H1 (cell line): ENCODE measurements around the gene SCAP. TPM values are rescaled to one million over a fixed set of nuclear protein-coding genes. Genes with fewer than 3 reads are reported as not detected.

Experiments
- CBX8 ChIP-seq: fragments of 300-800, 300-1000 bp; sonication (generic); IDR thresholded peaks from 2 replicates; pipeline ENCODE4 v1.7.1; 2016; ENCODE audit warnings: low read depth, low read length, borderline replicate concordance
- POLR2AphosphoS5 ChIP-seq: IDR thresholded peaks from 2 replicates; pipeline ENCODE4 v1.6.1; 2011; ENCODE audit warnings: low read depth, low read length
- SIN3A ChIP-seq, 2 experiments: IDR thresholded peaks in 1 of 2; conservative IDR thresholded peaks in 1 of 2; 2 replicates each; pipeline ENCODE4 v1.6.1; 2011 to 2012; ENCODE audit warnings: low read length in 2 of 2, improper control_type of control experiment in 1 of 2, low read depth in 1 of 2, mild to moderate bottlenecking in 1 of 2
- polyA plus RNA-seq, 7 experiments: library from polyadenylated mRNA; depleted of rRNA in 3 of 7; stranded (reverse) in 5 of 7; unstranded in 2 of 7; fragments of >200 nt in 5 of 7; fragments of 200-250 nt in 2 of 7; gene quantifications; 1 replicate in 5 of 7; 2 replicates in 1 of 7; 4 replicates in 1 of 7; pipeline versions ENCODE4 v1.2.1 to v1.2.3, GENCODE V29; 2011 to 2013; ENCODE audit warnings: missing spikeins in 2 of 7, mixed read lengths in 2 of 7
- total RNA-seq: library from RNA; stranded (reverse); fragmentation: NEBNext Ultra II Directional; extraction: Animal tissue kit (Norgen Biotek cat#: 25700); gene quantifications from 2 replicates; pipeline ENCODE4 v1.2.1, GENCODE V29; 2021

Gene SCAP
- total and polyA plus RNA-seq, 2 of the 8 experiments (the other 6 are each of a cell fraction or from before 2014, with no cell fraction given) = 74.0 to 114 TPM

- TF ChIP-seq CBX8 (no peak), SIN3A (conservative IDR thresholded peaks at IDR 0.05 in 1 of 2, IDR thresholded peaks at IDR 0.05 in 1 of 2; ENCODE audit: low read depth in 1 of 2, low read length in 2 of 2) (no peak), POLR2AphosphoS5 (no peak)
Observed at GRCh38 chr3:47378869-47379268, 96.9 kb downstream of the SCAP start (continued).
